GM19240 (cell line): ENCODE measurements around the gene SBF2.

Experiments used
- DNase-seq: peaks from one replicate; pipeline ENCODE4 v3.0.0; 2011; ENCODE audit warnings: low spot score; ENCODE audit not compliant: insufficient read length

SBF2 gene

GRCh38 chr11:9817191-9817590, 476.8 kb downstream of the SBF2 start:
- no peak for DNase-seq

GRCh38 chr11:9815486-9816136, 478.4 kb downstream of the SBF2 start:
- no peak for DNase-seq

GRCh38 chr11:9814108-9814507, 479.9 kb downstream of the SBF2 start:
- DNase-seq: no peak

- DNase-seq: no peak
Observed at GRCh38 chr11:9808943-9809342, 485.1 kb downstream of the SBF2 start.

GRCh38 chr11:9806946-9807687, 486.9 kb downstream of the SBF2 start:
- no peak for DNase-seq

GRCh38 chr11:9804419-9804902, 489.6 kb downstream of the SBF2 start:
- no peak for DNase-seq

- DNase-seq: no peak
Observed at GRCh38 chr11:9803685-9804418, 490.2 kb downstream of the SBF2 start.

GRCh38 chr11:9802291-9802861, 491.6 kb downstream of the SBF2 start:
- no peak for DNase-seq

GRCh38 chr11:9799886-9800285, 494.1 kb downstream of the SBF2 start:
- DNase-seq: no peak

- DNase-seq: no peak
Observed at GRCh38 chr11:9797300-9797699, 496.7 kb downstream of the SBF2 start.

GRCh38 chr11:9796854-9797253, 497.2 kb downstream of the SBF2 start:
- no peak for DNase-seq

GRCh38 chr11:9796266-9796665, 497.8 kb downstream of the SBF2 start:
- DNase-seq: no peak

- no peak for DNase-seq
Observed at GRCh38 chr11:9790703-9791102, 503.3 kb downstream of the SBF2 start.

GRCh38 chr11:9789910-9790309, 504.1 kb downstream of the SBF2 start:
- no peak for DNase-seq

GRCh38 chr11:9787981-9788521, 506.0 kb downstream of the SBF2 start:
- DNase-seq: no peak

GRCh38 chr11:9787260-9787659, 506.8 kb downstream of the SBF2 start:
- no peak for DNase-seq

GRCh38 chr11:9784602-9785315, 509.3 kb downstream of the SBF2 start:
- no peak for DNase-seq

- DNase-seq: no peak
Observed at GRCh38 chr11:9783986-9784385, 510.0 kb downstream of the SBF2 start.

GRCh38 chr11:9780929-9781328, 513.1 kb downstream of the SBF2 start:
- no peak for DNase-seq

GRCh38 chr11:9777525-9777924, 516.5 kb downstream of the SBF2 start:
- DNase-seq: no peak

- DNase-seq: no peak
Observed at GRCh38 chr11:9777066-9777465, 517.0 kb downstream of the SBF2 start.
